Natural killer cell (primary cell): Measurements from ENCODE around the gene MERTK. TPM values are rescaled to one million over a fixed set of nuclear protein-coding genes. Genes with fewer than 3 reads are reported as not detected.

ENCODE experiments used
- ATAC-seq, 3 donors: fragments of 150-1000 bp in 2 of 3; fragments of 200-7000 bp in 1 of 3; cut with Tn5 transposase; 1 replicate in 1 of 3; 2 replicates in 2 of 3; pipeline ENCODE4 v1.10.0; 2021; ENCODE audit warnings: mild to moderate bottlenecking in 2 of 3, moderate library complexity in 2 of 3
- DNase-seq, 2 donors: peaks; one replicate each; pipeline versions ENCODE4 v3.0.0 to v3.0.0-alpha.2; 2013 to 2021; ENCODE audit warnings: mixed read lengths in 1 of 2
- H3K27ac ChIP-seq: one replicate; pipeline ENCODE4 v1.5.1; 2013; ENCODE audit warnings: mild to moderate bottlenecking, low read length
- H3K27me3 ChIP-seq: one replicate; pipeline ENCODE4 v1.6.1; 2013; ENCODE audit warnings: low read length; ENCODE audit not compliant: control insufficient read depth, insufficient read depth
- H3K36me3 ChIP-seq: one replicate; pipeline ENCODE4 v1.6.1; 2013; ENCODE audit warnings: low read length; ENCODE audit not compliant: control insufficient read depth, insufficient read depth
- H3K4me1 ChIP-seq: one replicate; pipeline ENCODE4 v1.6.1; 2013; ENCODE audit warnings: low read length; ENCODE audit not compliant: control insufficient read depth, insufficient read depth
- H3K4me3 ChIP-seq: one replicate; pipeline ENCODE4 v1.5.1; 2013; ENCODE audit warnings: low read length
- H3K9me3 ChIP-seq: one replicate; pipeline ENCODE4 v1.6.1; 2013; ENCODE audit warnings: low read length; ENCODE audit not compliant: control insufficient read depth, insufficient read depth
- H3K27ac Mint-ChIP-seq, 2 donors: one replicate each; pipeline ENCODE4 v1.8.0; 2022; ENCODE audit warnings: mild to moderate bottlenecking in 2 of 2, mixed read lengths in 2 of 2, moderate library complexity in 1 of 2
- H3K27me3 Mint-ChIP-seq, 2 donors: one replicate each; pipeline ENCODE4 v1.8.0; 2022; ENCODE audit warnings: low read depth in 2 of 2, mixed read lengths in 2 of 2
- H3K36me3 Mint-ChIP-seq: one replicate; pipeline ENCODE4 v1.8.0; 2022; ENCODE audit warnings: mixed read lengths
- H3K4me1 Mint-ChIP-seq, 2 donors: one replicate each; pipeline ENCODE4 v1.8.0; 2022; ENCODE audit warnings: mixed read lengths in 2 of 2
- H3K4me3 Mint-ChIP-seq: one replicate; pipeline ENCODE4 v1.8.0; 2022; ENCODE audit warnings: mild to moderate bottlenecking, moderate library complexity, mixed read lengths
- H3K9me3 Mint-ChIP-seq, 2 donors: one replicate each; pipeline ENCODE4 v1.8.0; 2022; ENCODE audit warnings: mixed read lengths in 2 of 2
- CTCF ChIP-seq: fragments of 200-600 bp; IDR thresholded peaks from one replicate; pipeline ENCODE4 v1.8.0; 2022; ENCODE audit warnings: antibody characterized with exemption
- WGBS: methylation state at CpG from one replicate; pipeline ENCODE4 v1.1.7; 2013; ENCODE audit warnings: missing lambda C conversion rate; ENCODE audit not compliant: insufficient coverage; 5-methylcytosine and 5-hydroxymethylcytosine counted together
- intact Hi-C: fragments of 100-400 bp; cut with micrococcal nuclease; formaldehyde crosslinking; loops from one replicate; pipeline ENCODE4 v1.14.2; 2022
- total RNA-seq, 4 donors: library from RNA; stranded (reverse); fragments of 120-200 nt in 1 of 4; gene quantifications; one replicate each; pipeline versions ENCODE4 v1.2.3 to v1.2.4, GENCODE V29; 2013 to 2022

The MERTK gene
- total RNA-seq, 3 donors from 2014 or later (not counting 1 experiment from before 2014, with no cell fraction given): 0.38 to 1.2 (median 0.45) TPM

- intact Hi-C loops: loop anchor here (2.0 kb wide), 1 partner anchor 171 kb away; the partner anchor contains the start of gene TMEM87B
- H3K4me1 ChIP-seq: peaks cover 12% of the 10 kb centered on the region
- peaks cover 2% of the 10 kb centered on the region for H3K36me3 ChIP-seq
- TF ChIP-seq CTCF: no peak
- Mint-ChIP-seq H3K9me3 (no peaks in the 10 kb centered on the region), H3K4me3 (peak within 1 kb of the TSS; percentile 95), H3K36me3 (no peaks in the 10 kb centered on the region), H3K27ac (peak within 1 kb of the TSS; percentile 91 to 94), H3K4me1 (peaks cover 7 to 10% of the 10 kb centered on the region in 2 donors), H3K27me3 (no peaks in the 10 kb centered on the region)
- WGBS: under 1% methylated on average over 73 of the region's 73 CpGs
- H3K27ac ChIP-seq: peak within 1 kb of the TSS; percentile 87
- H3K4me3 ChIP-seq: peak within 1 kb of the TSS; percentile 98
- no peaks in the 10 kb centered on the region for H3K9me3 ChIP-seq
- no peaks in the 10 kb centered on the region for H3K27me3 ChIP-seq
- DNase-seq (peak; percentile 78 to 91), ATAC-seq (peak; percentile 96 to 98 (median 97))
Measured at GRCh38 chr2:111883661-111884591, 14.5 kb upstream of the MERTK start, which contains the start of gene ANAPC1. ANAPC1 (minus strand) TSS chr2:111884193; CDS start chr2:111880825, 3,368 bp downstream.

DNA sequence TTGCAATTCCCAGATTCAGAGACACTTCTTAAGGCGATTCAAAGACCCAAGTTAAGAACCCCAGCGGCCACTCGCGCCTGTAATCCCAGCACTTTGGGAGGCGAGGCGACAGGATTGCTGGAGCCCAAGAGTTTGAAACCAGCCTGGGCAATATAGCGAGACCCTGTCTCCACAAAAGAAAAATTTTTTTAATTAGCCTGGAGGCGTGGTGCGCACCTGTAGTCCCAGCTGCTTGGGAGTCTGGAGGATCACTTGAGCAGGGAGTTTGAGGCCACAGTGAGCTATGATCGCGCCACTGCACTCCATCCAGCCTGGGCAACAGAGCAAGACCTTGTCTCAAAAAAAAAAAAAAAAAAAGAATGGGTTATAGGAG lies 13.8 kb upstream of the MERTK start:
- H3K9me3 Mint-ChIP-seq: no peaks in the 10 kb centered on the region
- ATAC-seq (peak in 1 of 3 donors; percentile 2), DNase-seq (no peak)
- H3K27ac ChIP-seq: peak overlapping the region; percentile 87
- no peaks in the 10 kb centered on the region for H3K27me3 ChIP-seq
- no peaks in the 10 kb centered on the region for H3K9me3 ChIP-seq
- H3K27me3 Mint-ChIP-seq: no peaks in the 10 kb centered on the region
- H3K36me3 ChIP-seq: peaks cover 2% of the 10 kb centered on the region
- TF ChIP-seq CTCF: no peak
- H3K4me1 ChIP-seq: peaks cover 12% of the 10 kb centered on the region
- peak overlapping the region; percentile 91 to 94 for H3K27ac Mint-ChIP-seq
- WGBS: 17% methylated on average over 11 of the region's 11 CpGs
- peak overlapping the region; percentile 98 for H3K4me3 ChIP-seq
- intact Hi-C loops: loop anchor here (2.0 kb wide), 1 partner anchor 170 kb away; the partner anchor contains the start of gene TMEM87B
- H3K4me3 Mint-ChIP-seq: peak overlapping the region; percentile 95
- peaks cover 7 to 10% of the 10 kb centered on the region in 2 donors for H3K4me1 Mint-ChIP-seq
- H3K36me3 Mint-ChIP-seq: no peaks in the 10 kb centered on the region

- 81% methylated on average over 3 of the region's 3 CpGs for WGBS
- H3K9me3 ChIP-seq: no peaks in the 10 kb centered on the region
- peaks cover 12% of the 10 kb centered on the region for H3K27me3 ChIP-seq
- H3K27ac Mint-ChIP-seq: no peak overlapping the region
- no peak overlapping the region for H3K4me3 Mint-ChIP-seq
- peaks cover 19% of the 10 kb centered on the region for H3K4me1 ChIP-seq
- peaks cover 11 to 23% of the 10 kb centered on the region in 2 donors for H3K4me1 Mint-ChIP-seq
- no peak for DNase-seq
- H3K27ac ChIP-seq: no peak overlapping the region
- no peak overlapping the region for H3K4me3 ChIP-seq
- intact Hi-C loops: no loop called here
- peaks cover 0 to 9% of the 10 kb centered on the region in 2 donors for H3K27me3 Mint-ChIP-seq
- no peaks in the 10 kb centered on the region for H3K36me3 ChIP-seq
- TF ChIP-seq CTCF: no peak
- H3K9me3 Mint-ChIP-seq: no peaks in the 10 kb centered on the region
- no peaks in the 10 kb centered on the region for H3K36me3 Mint-ChIP-seq
- ATAC-seq: no peak
Measured at GRCh38 chr2:111896024-111896423, 2.4 kb upstream of the MERTK start.
